PC-9 (cell line): ENCODE results near the gene MRPS11. TPM values are rescaled to one million over a fixed set of nuclear protein-coding genes. Genes with fewer than 3 reads are reported as not detected.

ENCODE experiments used
- BruUV-seq: library from RNA; stranded (reverse); fragments of 400-500 nt; replicated peaks from 2 replicates; lab custom pipeline; 2021; lab: Mats Ljungman, UMichigan
- CTCF ChIA-PET: fragments of 300-600 bp; sonication (Branson Sonifier 250); formaldehyde crosslinking; loops from one replicate; lab custom pipeline; 2022; ENCODE audit warnings: antibody characterized with exemption; lab: Charles Lee
- POLR2A ChIA-PET: fragments of 300-600 bp; sonication (Branson Sonifier 250); formaldehyde crosslinking; loops from one replicate; lab custom pipeline; 2022; ENCODE audit warnings: antibody characterized with exemption; ENCODE audit not compliant: unreplicated experiment; lab: Charles Lee
- DNase-seq, 2 experiments: peaks; one replicate each; pipeline versions ENCODE4 v3.0.0 to v3.0.0-alpha.2; 2015 to 2022; ENCODE audit warnings: mixed read lengths in 1 of 2
- H2AFZ ChIP-seq: fragments of 200-600 bp; sonication (generic); 2 replicates; pipeline ENCODE4 v1.8.1; 2017; ENCODE audit warnings: antibody characterized with exemption
- H3F3A ChIP-seq: fragments of 200-600 bp; sonication (generic); 2 replicates; pipeline ENCODE4 v1.8.1; 2017; ENCODE audit warnings: antibody characterized with exemption, mild to moderate bottlenecking, low read depth; ENCODE audit not compliant: insufficient read depth
- H3K27ac ChIP-seq: fragments of 200-600 bp; sonication (generic); 2 replicates; pipeline ENCODE4 v1.6.1; 2016; ENCODE audit warnings: mixed run types
- H3K27me3 ChIP-seq: fragments of 200-600 bp; sonication (generic); 2 replicates; pipeline ENCODE4 v1.6.1; 2016; ENCODE audit warnings: low read depth, mixed run types; ENCODE audit not compliant: insufficient read depth
- H3K36me3 ChIP-seq: fragments of 200-600 bp; sonication (generic); 2 replicates; pipeline ENCODE4 v1.6.1; 2016; ENCODE audit warnings: low read depth, mixed run types
- H3K4me1 ChIP-seq: fragments of 200-600 bp; sonication (generic); replicated peaks from 2 replicates; pipeline ENCODE4 v1.6.1; 2016; ENCODE audit warnings: mixed run types; ENCODE audit not compliant: insufficient read depth
- H3K4me2 ChIP-seq: fragments of 200-600 bp; sonication (generic); 2 replicates; pipeline ENCODE4 v1.6.1; 2017; ENCODE audit warnings: mixed run types
- H3K4me3 ChIP-seq: fragments of 200-600 bp; sonication (generic); 2 replicates; pipeline ENCODE4 v1.6.1; 2016; ENCODE audit warnings: mixed run types
- H3K79me2 ChIP-seq: fragments of 200-600 bp; sonication (generic); 2 replicates; pipeline ENCODE4 v1.6.1; 2017; ENCODE audit warnings: low read depth, mixed run types
- H3K9me2 ChIP-seq: fragments of 200-600 bp; sonication (generic); 2 replicates; pipeline ENCODE4 v1.8.1; 2017; ENCODE audit warnings: mild to moderate bottlenecking; ENCODE audit not compliant: insufficient read depth
- H3K9me3 ChIP-seq: fragments of 200-600 bp; sonication (generic); 2 replicates; pipeline ENCODE4 v1.8.1; 2016; ENCODE audit warnings: low read depth; ENCODE audit not compliant: insufficient read depth
- H4K20me1 ChIP-seq: fragments of 200-600 bp; sonication (generic); 2 replicates; pipeline ENCODE4 v1.8.1; 2017; ENCODE audit not compliant: insufficient read depth
- CTCF ChIP-seq: fragments of 200-600 bp; sonication (generic); conservative IDR thresholded peaks from 2 replicates; pipeline ENCODE4 v1.6.1; 2017; ENCODE audit warnings: mixed run types, antibody characterized with exemption, mild to moderate bottlenecking, moderate library complexity
- EZH2 ChIP-seq: fragments of 200-600 bp; sonication (generic); IDR thresholded peaks from 2 replicates; pipeline ENCODE4 v1.8.0; 2017; ENCODE audit warnings: antibody characterized with exemption, low read depth
- intact Hi-C: fragments of 100-400 bp; cut with micrococcal nuclease; formaldehyde crosslinking; loops from one replicate; pipeline ENCODE4 v1.10.0; 2022; ENCODE audit not compliant: unreplicated experiment
- total RNA-seq: library from RNA; stranded (reverse); gene quantifications from 2 replicates; pipeline ENCODE4 v1.2.3, GENCODE V29; 2021

Gene MRPS11
- total RNA-seq, 1 experiment from 2014 or later = 57.2 TPM

- no peaks in the 10 kb centered on the region for H3K4me1 ChIP-seq
- H3K36me3 ChIP-seq = peaks cover 4% of the 10 kb centered on the region; the same call in 1 of the 2 replicates
- H3K4me3 ChIP-seq = no peak overlapping the region
- no peak overlapping the region for H3K4me2 ChIP-seq
- no peaks in the 10 kb centered on the region; the same call in 1 of the 2 replicates for H4K20me1 ChIP-seq
- H2AFZ ChIP-seq = no peak overlapping the region
- no peaks in the 10 kb centered on the region for H3K9me2 ChIP-seq
- no peak for DNase-seq
- no peak overlapping the region for H3K27ac ChIP-seq
- POLR2A ChIA-PET = no interaction called here
- H3K27me3 ChIP-seq = no peaks in the 10 kb centered on the region
- CTCF ChIA-PET = no interaction called here
- H3F3A ChIP-seq = no peaks in the 10 kb centered on the region
- no peaks in the 10 kb centered on the region for H3K9me3 ChIP-seq
- intact Hi-C loops = loop anchor here (10.0 kb wide), 2 partner anchors 356 to 536 kb away; no protein-coding TSS in a partner anchor
- no TSS peak for BruUV-seq
- TF ChIP-seq EZH2 (no peak), CTCF (no peak)
- no peaks in the 10 kb centered on the region for H3K79me2 ChIP-seq
Measured at GRCh38 chr15:88479169-88479568, 11.7 kb downstream of the MRPS11 start.

- Histone ChIP-seq H3K4me1 (no peaks in the 10 kb centered on the region), H3K4me2 (no peak overlapping the region), H3F3A (no peaks in the 10 kb centered on the region), H3K36me3 (peaks cover 4% of the 10 kb centered on the region; the same call in 1 of the 2 replicates), H3K4me3 (no peak overlapping the region), H3K27ac (no peak overlapping the region), H3K27me3 (no peaks in the 10 kb centered on the region), H3K9me3 (no peaks in the 10 kb centered on the region), H2AFZ (no peak overlapping the region), H4K20me1 (no peaks in the 10 kb centered on the region; the same call in 1 of the 2 replicates), H3K9me2 (no peaks in the 10 kb centered on the region), H3K79me2 (no peaks in the 10 kb centered on the region)
- POLR2A ChIA-PET = no interaction called here
- DNase-seq = no peak
- CTCF ChIA-PET = no interaction called here
- BruUV-seq = no TSS peak
- TF ChIP-seq EZH2 (no peak), CTCF (no peak)
- intact Hi-C loops = no loop called here
Measured at GRCh38 chr15:88480981-88481380, 13.5 kb downstream of the MRPS11 start.

- TF ChIP-seq EZH2 = no peak
- no peak for TF ChIP-seq CTCF
- no peaks in the 10 kb centered on the region for H3F3A ChIP-seq
- intact Hi-C loops = no loop called here
- CTCF ChIA-PET = no interaction called here
- H3K27me3 ChIP-seq = peaks cover 3% of the 10 kb centered on the region; the same call in 1 of the 2 replicates
- H3K4me2 ChIP-seq = no peak overlapping the region
- no peak overlapping the region for H2AFZ ChIP-seq
- no peak overlapping the region for H3K27ac ChIP-seq
- no peaks in the 10 kb centered on the region for H3K4me1 ChIP-seq
- DNase-seq = no peak
- no peaks in the 10 kb centered on the region for H3K79me2 ChIP-seq
- H3K9me2 ChIP-seq = no peaks in the 10 kb centered on the region
- H3K36me3 ChIP-seq = no peaks in the 10 kb centered on the region
- no peaks in the 10 kb centered on the region for H4K20me1 ChIP-seq
- H3K9me3 ChIP-seq = no peaks in the 10 kb centered on the region
- POLR2A ChIA-PET = no interaction called here
- no peak overlapping the region for H3K4me3 ChIP-seq
- BruUV-seq = no TSS peak
Measured at GRCh38 chr15:88482263-88482662, 14.8 kb downstream of the MRPS11 start.
